ENCODE results near the gene UBE2L3. TPM values are rescaled to one million over a fixed set of nuclear protein-coding genes. Genes with fewer than 3 reads are reported as not detected.

The UBE2L3 gene
- total RNA-seq, 1 experiment from 2014 or later, result 66.6 TPM

- Mint-ChIP-seq H3K9me3 (ENCODE audit: low read depth, unreplicated experiment) (no peaks in the 10 kb centered on the region), H3K36me3 (ENCODE audit: insufficient read depth, unreplicated experiment) (peaks cover 31% of the 10 kb centered on the region), H3K4me1 (ENCODE audit: low read depth, unreplicated experiment) (peaks cover 20% of the 10 kb centered on the region), H3K4me3 (ENCODE audit: low read depth, unreplicated experiment) (no peak overlapping the region), H3K27ac (ENCODE audit: unreplicated experiment) (no peak overlapping the region), H3K27me3 (ENCODE audit: unreplicated experiment) (no peaks in the 10 kb centered on the region)
- BruUV-seq (replicated peaks), result no TSS peak
- no peak for TF ChIP-seq CTCF (IDR thresholded peaks at IDR 0.05; ENCODE audit: unreplicated experiment)
- intact Hi-C loops (cut with micrococcal nuclease; ENCODE audit: unreplicated experiment), result no loop called here
- no peak for DNase-seq
- CTCF ChIA-PET, result interaction anchor here (1.4 kb wide), 1 partner anchor 12 kb away, joined by 7 read pairs; no protein-coding TSS in a partner anchor
Observed at GRCh38 chr22:21585389-21585788, 17.9 kb downstream of the UBE2L3 start.

GRCh38 chr22:21587803-21588611, 20.5 kb downstream of the UBE2L3 start:
- H3K27ac Mint-ChIP-seq (ENCODE audit: unreplicated experiment), result no peak overlapping the region
- H3K27me3 Mint-ChIP-seq (ENCODE audit: unreplicated experiment), result no peaks in the 10 kb centered on the region
- no peaks in the 10 kb centered on the region for H3K9me3 Mint-ChIP-seq (ENCODE audit: low read depth, unreplicated experiment)
- intact Hi-C loops (cut with micrococcal nuclease; ENCODE audit: unreplicated experiment), result no loop called here
- no peak overlapping the region for H3K4me3 Mint-ChIP-seq (ENCODE audit: low read depth, unreplicated experiment)
- peaks cover 30% of the 10 kb centered on the region for H3K4me1 Mint-ChIP-seq (ENCODE audit: low read depth, unreplicated experiment)
- CTCF ChIA-PET, result no interaction called here
- DNase-seq, result no peak
- no TSS peak for BruUV-seq (replicated peaks)
- peaks cover 41% of the 10 kb centered on the region for H3K36me3 Mint-ChIP-seq (ENCODE audit: insufficient read depth, unreplicated experiment)
- no peak for TF ChIP-seq CTCF (IDR thresholded peaks at IDR 0.05; ENCODE audit: unreplicated experiment)

- Mint-ChIP-seq H3K27ac (ENCODE audit: unreplicated experiment) (no peak overlapping the region), H3K9me3 (ENCODE audit: low read depth, unreplicated experiment) (no peaks in the 10 kb centered on the region), H3K4me3 (ENCODE audit: low read depth, unreplicated experiment) (no peak overlapping the region), H3K36me3 (ENCODE audit: insufficient read depth, unreplicated experiment) (peaks cover 48% of the 10 kb centered on the region), H3K4me1 (ENCODE audit: low read depth, unreplicated experiment) (peaks cover 39% of the 10 kb centered on the region), H3K27me3 (ENCODE audit: unreplicated experiment) (no peaks in the 10 kb centered on the region)
- DNase-seq, result no peak
- CTCF ChIA-PET, result no interaction called here
- no peak for TF ChIP-seq CTCF (IDR thresholded peaks at IDR 0.05; ENCODE audit: unreplicated experiment)
- intact Hi-C loops (cut with micrococcal nuclease; ENCODE audit: unreplicated experiment), result no loop called here
- no TSS peak for BruUV-seq (replicated peaks)
Observed at GRCh38 chr22:21589396-21589795, 21.9 kb downstream of the UBE2L3 start.

GRCh38 chr22:21590809-21591641, 23.5 kb downstream of the UBE2L3 start:
- Mint-ChIP-seq H3K27ac (ENCODE audit: unreplicated experiment) (peak overlapping the region; percentile 18), H3K36me3 (ENCODE audit: insufficient read depth, unreplicated experiment) (peaks cover 59% of the 10 kb centered on the region), H3K4me3 (ENCODE audit: low read depth, unreplicated experiment) (no peak overlapping the region), H3K9me3 (ENCODE audit: low read depth, unreplicated experiment) (no peaks in the 10 kb centered on the region), H3K4me1 (ENCODE audit: low read depth, unreplicated experiment) (peaks cover 41% of the 10 kb centered on the region), H3K27me3 (ENCODE audit: unreplicated experiment) (no peaks in the 10 kb centered on the region)
- intact Hi-C loops (cut with micrococcal nuclease; ENCODE audit: unreplicated experiment), result no loop called here
- DNase-seq, result no peak
- BruUV-seq (replicated peaks), result no TSS peak
- TF ChIP-seq CTCF (IDR thresholded peaks at IDR 0.05; ENCODE audit: unreplicated experiment), result no peak
- CTCF ChIA-PET, result no interaction called here
